BJ (cell line): ENCODE results near the gene FBXW11. TPM values are rescaled to one million over a fixed set of nuclear protein-coding genes. Genes with fewer than 3 reads are reported as not detected.
"Not testable (repeated sequence)": the region's sequence is repeated elsewhere in the genome, so short reads cannot be mapped to it uniquely, and the experiment has no call there.

Experiments used
- CTCF ChIA-PET: fragments of 350-600 bp; formaldehyde crosslinking; extraction: SDS; loops from one replicate; lab custom pipeline; 2021; ENCODE audit warnings: antibody characterized with exemption, inconsistent platforms; lab: Yijun Ruan, JAX
- POLR2A ChIA-PET: fragments of 300-600 bp; sonication (Branson Sonifier 250); formaldehyde crosslinking; extraction: SDS; loops from one replicate; lab custom pipeline; 2021; ENCODE audit warnings: antibody characterized with exemption; lab: Charles Lee
- DNase-seq: peaks from one replicate; pipeline ENCODE4 v3.0.0-alpha.2; 2011; ENCODE audit warnings: low read depth
- H3K27me3 ChIP-seq: 2 replicates; pipeline ENCODE4 v1.6.0; 2011; ENCODE audit warnings: low read length; ENCODE audit not compliant: control insufficient read depth, insufficient read depth
- H3K36me3 ChIP-seq: 2 replicates; pipeline ENCODE4 v1.5.1; 2011; ENCODE audit warnings: low read length; ENCODE audit not compliant: control insufficient read depth, insufficient read depth
- H3K4me3 ChIP-seq: 2 replicates; pipeline ENCODE4 v1.5.1; 2011; ENCODE audit warnings: low read depth, mild to moderate bottlenecking, control low read depth, low read length
- polyA plus RNA-seq: library from polyadenylated mRNA; depleted of rRNA; stranded (reverse); fragments of >200 nt; gene quantifications from 2 replicates; pipeline ENCODE4 v1.2.3, GENCODE V29; 2011
- TF ChIP-seq, protein P1 (sequence below): IDR thresholded peaks from 2 replicates; pipeline ENCODE4 v1.5.1; 2011; ENCODE audit warnings: low read depth, mild to moderate bottlenecking, control low read depth, inconsistent platforms, low read length, moderate library complexity; ENCODE audit not compliant: insufficient read depth

FBXW11 gene
- polyA plus RNA-seq, 1 experiment: 55.5 TPM

GRCh38 chr5:171888051-171888481 lies 118.4 kb downstream of the FBXW11 start:
- TF ChIP-seq, protein P1, sequence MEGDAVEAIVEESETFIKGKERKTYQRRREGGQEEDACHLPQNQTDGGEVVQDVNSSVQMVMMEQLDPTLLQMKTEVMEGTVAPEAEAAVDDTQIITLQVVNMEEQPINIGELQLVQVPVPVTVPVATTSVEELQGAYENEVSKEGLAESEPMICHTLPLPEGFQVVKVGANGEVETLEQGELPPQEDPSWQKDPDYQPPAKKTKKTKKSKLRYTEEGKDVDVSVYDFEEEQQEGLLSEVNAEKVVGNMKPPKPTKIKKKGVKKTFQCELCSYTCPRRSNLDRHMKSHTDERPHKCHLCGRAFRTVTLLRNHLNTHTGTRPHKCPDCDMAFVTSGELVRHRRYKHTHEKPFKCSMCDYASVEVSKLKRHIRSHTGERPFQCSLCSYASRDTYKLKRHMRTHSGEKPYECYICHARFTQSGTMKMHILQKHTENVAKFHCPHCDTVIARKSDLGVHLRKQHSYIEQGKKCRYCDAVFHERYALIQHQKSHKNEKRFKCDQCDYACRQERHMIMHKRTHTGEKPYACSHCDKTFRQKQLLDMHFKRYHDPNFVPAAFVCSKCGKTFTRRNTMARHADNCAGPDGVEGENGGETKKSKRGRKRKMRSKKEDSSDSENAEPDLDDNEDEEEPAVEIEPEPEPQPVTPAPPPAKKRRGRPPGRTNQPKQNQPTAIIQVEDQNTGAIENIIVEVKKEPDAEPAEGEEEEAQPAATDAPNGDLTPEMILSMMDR: no peak
- 0 out of 2 replicates have a peak, but pooled peaks cover 5% of the 10 kb centered on the region for H3K36me3 ChIP-seq
- CTCF ChIA-PET: interaction anchor here (1.4 kb wide), 1 partner anchor 469 kb away, joined by 4 read pairs; the partner anchor contains the start of gene FGF18
- no peak overlapping the region for H3K4me3 ChIP-seq
- DNase-seq: no peak
- H3K27me3 ChIP-seq: no peaks in the 10 kb centered on the region
- POLR2A ChIA-PET: no interaction called here

- DNase-seq, POLR2A ChIA-PET, H3K36me3 ChIP-seq, H3K27me3 ChIP-seq, H3K4me3 ChIP-seq: not testable (repeated sequence)
- CTCF ChIA-PET: interaction anchor here (0.8 kb wide), 1 partner anchor 279 kb away, joined by 3 read pairs; no protein-coding TSS in a partner anchor
These were observed 120.4 kb downstream of the FBXW11 start for GRCh38 chr5:171886037-171886436.

DNA sequence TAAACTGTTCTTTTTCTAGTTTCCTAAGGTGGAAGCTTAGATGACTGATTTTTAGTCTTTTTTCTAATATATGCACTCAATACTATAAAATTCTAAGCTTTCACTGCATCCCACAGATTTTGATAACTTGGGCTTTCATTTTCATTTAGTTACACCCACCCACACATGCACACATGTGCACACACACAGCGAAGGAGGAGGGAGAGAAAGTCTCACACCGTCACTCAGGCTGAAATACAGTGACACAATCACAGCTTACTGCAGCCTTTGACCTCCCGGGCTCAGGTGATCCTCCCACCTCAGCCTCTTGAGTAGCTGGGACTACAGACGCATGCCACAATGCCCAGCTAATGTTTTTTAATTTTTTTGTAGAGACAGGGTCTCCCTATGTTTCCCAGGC lies 124.3 kb downstream of the FBXW11 start:
- ChIA-PET CTCF (interaction anchor here (0.8 to 2.0 kb wide), 3 partner anchors 8 to 464 kb away, joined by 3 to 6 read pairs (median 4); no protein-coding TSS in a partner anchor), POLR2A (no interaction called here)

DNA sequence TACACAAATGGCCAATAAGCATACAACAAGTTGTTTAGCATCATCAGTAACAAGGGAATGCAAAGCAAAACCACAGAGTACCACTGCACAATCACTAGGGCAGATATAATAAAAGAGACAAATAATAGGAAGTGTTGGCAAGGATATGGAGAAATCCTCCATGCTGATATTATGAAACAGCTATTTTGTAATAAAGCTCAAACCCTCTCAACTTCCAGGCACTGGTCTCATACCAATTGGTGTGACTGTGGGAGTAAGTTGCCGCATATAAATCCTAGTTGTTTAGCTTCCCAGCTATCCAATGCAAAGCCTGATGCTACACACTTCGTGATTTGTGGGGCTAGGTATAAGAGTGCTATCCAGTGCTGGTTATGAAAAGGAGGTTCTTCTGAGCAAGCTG lies 132.2 kb downstream of the FBXW11 start:
- ChIA-PET POLR2A (no interaction called here), CTCF (interaction anchor here (1.2 kb wide), 1 partner anchor 244 kb away, joined by 3 read pairs; no protein-coding TSS in a partner anchor)
- Histone ChIP-seq H3K27me3 (no peaks in the 10 kb centered on the region), H3K4me3 (no peak overlapping the region), H3K36me3 (peaks cover 12% of the 10 kb centered on the region)
- DNase-seq: peak; percentile 13
- TF ChIP-seq, protein P1: no peak

More for the DNA sequence above, 124.3 kb downstream of the FBXW11 start:
- DNase-seq: no peak
- TF ChIP-seq, protein P1: no peak
- no peaks in the 10 kb centered on the region for H3K36me3 ChIP-seq
- no peak overlapping the region for H3K4me3 ChIP-seq
- H3K27me3 ChIP-seq: no peaks in the 10 kb centered on the region

DNA sequence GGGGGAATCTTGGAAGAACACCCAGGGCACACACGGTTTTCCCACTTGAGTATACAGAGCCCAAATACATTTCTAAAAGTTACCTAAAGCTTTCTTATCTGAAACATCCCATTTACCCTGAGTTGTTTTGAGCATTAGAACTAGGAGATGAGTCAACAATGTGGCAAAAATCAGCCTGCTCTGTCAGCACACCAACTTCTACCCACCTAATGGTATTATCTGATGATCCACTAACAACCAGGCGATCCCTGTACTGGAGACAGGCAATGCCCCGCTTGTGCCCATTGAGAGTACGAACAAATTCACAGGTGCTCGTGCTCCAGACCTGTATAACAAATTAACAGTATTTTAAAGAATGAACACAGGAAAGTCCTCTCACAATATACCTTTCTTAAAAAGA lies 133.8 kb downstream of the FBXW11 start:
- TF ChIP-seq, protein P1: no peak
- no peaks in the 10 kb centered on the region for H3K27me3 ChIP-seq
- no peak overlapping the region for H3K4me3 ChIP-seq
- ChIA-PET POLR2A (no interaction called here), CTCF (interaction anchor here (1.2 kb wide), 1 partner anchor 40 kb away, joined by 4 read pairs; no protein-coding TSS in a partner anchor)
- peaks cover 12% of the 10 kb centered on the region for H3K36me3 ChIP-seq
- no peak for DNase-seq

DNA sequence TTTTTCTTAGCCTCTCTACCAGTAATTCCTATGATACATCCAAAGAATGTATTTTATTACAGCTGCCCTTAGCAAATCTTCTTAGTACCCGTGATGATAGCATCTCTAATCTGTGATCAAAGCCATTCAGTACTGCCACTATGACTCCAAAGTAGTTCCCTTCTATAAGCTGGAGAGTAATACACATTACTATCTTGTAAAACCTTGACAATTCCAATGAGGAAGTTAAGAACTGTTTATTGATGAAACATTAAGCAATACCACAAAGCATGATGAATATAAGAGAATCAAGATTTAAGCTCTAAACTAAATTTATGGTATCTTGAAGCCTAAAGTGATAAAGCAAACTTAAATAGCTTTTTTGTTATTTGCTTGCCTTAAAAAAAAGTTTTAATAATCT lies 134.7 kb downstream of the FBXW11 start:
- CTCF ChIA-PET: no interaction called here
- POLR2A ChIA-PET: no interaction called here
- TF ChIP-seq, protein P1: no peak
- Histone ChIP-seq H3K27me3 (no peaks in the 10 kb centered on the region), H3K36me3 (peaks cover 13% of the 10 kb centered on the region), H3K4me3 (no peak overlapping the region)
- DNase-seq: no peak
